GM12872 (cell line): Measurements from ENCODE around the gene C19orf33.

ENCODE experiments used
- CTCF ChIP-seq: IDR thresholded peaks from 3 replicates; pipeline ENCODE4 v1.5.1; 2011; ENCODE audit warnings: low read depth, mild to moderate bottlenecking, low read length, moderate library complexity; ENCODE audit not compliant: insufficient read depth

C19orf33 gene

DNA sequence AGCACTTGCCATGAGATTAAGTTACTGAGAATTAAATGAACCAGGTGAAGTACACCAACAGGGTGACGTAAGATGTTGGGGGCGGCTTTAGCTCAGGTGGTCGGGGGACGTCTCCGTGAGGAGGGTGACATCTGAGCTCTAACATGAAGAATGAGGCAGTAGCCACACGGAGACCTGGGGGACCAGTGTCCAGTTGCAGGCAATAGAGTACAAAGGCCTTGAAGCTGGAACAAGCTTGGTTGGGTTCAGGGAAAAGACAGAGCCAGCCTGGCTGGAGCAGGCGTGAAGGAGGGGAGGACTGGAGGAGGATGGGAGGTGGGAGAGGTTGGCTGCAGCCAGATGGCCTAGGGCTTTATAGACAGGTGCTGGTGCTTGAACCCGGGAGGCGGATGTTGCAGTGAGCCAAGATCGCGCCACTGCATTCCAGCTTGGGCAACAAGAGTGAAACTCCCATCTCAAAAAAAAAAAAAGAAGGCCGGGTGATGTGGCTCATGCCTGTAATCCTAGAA, 38.1 kb upstream of the C19orf33 start:
- TF ChIP-seq CTCF: no peak

GRCh38 chr19:38266981-38267597, 37.0 kb upstream of the C19orf33 start:
- TF ChIP-seq CTCF: no peak

DNA sequence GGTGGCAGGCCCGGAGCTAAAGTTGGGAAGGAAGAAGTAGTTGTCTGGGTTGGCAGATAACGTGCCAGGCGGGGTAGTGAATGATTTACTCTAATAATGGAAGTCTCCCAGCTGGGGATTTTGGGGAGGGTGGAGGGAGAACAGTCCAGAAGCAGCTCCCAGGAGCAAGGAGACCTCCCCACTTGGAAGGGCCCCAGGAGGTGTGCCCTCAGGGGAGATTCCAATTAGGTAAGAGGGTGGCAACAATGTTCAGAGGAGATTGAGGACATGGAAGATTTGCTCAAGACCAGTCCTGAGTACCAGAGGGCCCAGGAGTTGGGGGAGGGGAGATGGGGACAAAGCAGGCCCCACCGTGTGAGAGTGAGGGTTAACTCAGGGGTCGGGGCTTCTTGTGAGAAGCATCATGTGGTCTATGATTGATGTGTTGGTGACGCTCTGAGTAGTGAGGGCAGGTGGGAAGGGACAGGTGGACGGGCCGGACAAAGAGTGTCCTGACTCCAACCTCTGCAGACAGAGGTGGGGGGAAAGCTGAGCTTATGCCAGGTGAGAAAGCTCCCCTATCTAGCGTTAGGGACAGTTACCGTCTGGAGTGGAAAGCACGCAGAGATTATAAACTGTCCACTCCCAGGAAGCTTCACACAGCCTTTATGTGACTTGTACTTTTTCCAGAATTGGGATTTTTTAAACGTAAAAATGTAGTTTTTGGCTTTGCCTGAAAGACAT, 36.1 kb upstream of the C19orf33 start:
- TF ChIP-seq CTCF: no peak

DNA sequence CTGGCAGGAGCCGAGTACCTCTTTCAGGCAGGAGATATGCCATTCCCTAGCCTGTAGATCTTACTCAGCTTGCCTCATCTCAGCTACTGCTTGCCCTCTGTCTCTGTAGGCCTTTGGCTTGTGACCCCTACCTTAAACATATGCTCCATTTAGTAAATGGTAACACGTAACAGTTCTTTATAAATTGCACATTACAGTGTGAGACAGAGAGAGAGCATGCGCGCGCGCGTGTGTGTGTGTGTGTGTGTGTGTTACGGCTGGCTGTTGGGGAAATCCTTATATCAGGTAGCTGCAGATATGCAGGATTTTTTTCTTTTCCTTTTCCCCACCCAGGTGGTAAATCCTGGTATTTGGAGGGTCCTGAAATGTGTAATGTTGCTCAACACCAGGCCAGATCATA, 35.5 kb upstream of the C19orf33 start:
- no peak for TF ChIP-seq CTCF

GRCh38 chr19:38270587-38271167, 33.4 kb upstream of the C19orf33 start:
- no peak for TF ChIP-seq CTCF

DNA sequence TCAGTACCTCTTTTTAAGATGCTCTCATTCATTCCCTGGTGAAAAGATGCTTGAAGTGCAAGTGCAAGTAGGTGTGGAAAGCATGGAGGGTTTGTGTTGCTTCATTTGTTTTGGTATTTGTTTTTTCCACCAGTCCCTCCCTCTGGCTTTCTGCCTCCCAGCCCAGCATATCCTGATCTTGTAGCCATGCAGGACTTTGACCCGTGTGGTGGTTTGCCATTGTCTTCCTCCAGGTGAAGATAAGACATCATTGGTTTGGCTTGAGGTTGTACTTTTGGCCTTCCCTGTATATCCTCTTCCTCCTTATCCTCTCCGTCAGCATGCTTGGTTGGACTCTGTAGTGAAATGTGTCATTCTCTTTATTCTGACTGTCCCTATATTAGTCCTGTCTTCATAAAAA, 30.6 kb upstream of the C19orf33 start:
- no peak for TF ChIP-seq CTCF

DNA sequence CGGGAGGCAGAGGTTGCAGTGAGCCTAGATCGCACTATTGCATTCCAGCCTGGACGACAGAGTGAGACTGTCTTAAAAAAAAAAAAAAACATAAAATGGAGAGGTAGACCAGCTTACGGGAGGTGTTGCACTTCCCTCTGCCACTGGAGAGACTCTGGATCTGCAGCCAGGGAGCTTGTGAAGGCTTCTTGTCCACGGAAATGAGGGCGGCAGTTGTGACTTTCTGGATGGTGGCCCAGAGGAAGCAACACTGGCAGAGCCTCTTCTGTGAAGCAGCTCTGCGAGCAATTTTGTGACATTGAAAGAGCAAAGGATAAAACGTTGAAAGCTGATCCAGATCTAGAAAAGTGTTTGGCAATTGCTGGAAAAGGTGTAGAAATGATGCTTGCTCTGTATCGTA, 29.3 kb upstream of the C19orf33 start:
- no peak for TF ChIP-seq CTCF
